ENCODE results near the gene SCD.

Gene SCD

DNA sequence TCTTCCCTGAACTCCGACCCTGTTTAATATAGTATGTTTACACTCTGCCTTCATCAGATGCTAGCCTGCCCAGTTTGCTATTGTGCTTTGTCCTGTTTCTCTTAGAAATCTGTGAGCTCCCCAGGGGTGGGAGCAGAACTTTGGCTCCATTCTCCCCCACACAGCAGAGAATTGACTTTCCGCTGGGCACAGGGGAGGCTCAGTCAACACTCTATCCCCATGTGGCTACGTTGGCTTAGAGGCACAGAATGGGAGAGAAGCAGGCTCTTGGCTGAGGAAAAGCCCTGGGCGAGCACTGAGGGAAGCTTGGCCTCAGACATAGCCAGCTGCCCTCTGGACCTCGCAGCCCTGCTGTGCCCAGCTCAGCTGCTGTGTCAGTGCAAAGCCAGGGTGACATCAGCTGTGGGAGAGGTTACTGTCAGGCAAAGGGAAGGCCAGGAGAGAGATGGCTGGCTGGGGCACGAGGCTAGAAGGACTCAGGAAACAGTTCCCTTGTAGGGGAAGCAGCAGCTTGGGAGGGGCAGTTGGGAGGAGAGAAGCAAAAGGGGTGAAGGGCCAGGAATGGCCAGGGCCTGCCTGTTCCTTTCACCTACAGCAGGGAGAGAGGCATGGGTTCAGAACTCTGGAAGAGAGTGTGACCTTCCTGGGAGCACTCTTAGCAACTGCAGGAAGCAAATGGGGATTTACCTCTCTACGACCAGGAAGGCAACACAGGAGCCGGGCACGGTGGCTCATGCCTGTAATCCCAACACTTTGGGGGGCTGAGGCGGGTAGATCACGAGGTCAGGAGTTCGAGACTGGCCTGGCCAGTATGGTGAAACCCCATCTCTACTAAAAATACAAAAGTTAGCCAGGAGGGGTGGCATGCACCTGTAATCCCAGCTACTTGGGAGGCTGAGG is 5.8 kb upstream of the SCD start:
- no peak for FAIRE-seq
- no peak for DNase-seq (ENCODE audit: low spot score)

DNA sequence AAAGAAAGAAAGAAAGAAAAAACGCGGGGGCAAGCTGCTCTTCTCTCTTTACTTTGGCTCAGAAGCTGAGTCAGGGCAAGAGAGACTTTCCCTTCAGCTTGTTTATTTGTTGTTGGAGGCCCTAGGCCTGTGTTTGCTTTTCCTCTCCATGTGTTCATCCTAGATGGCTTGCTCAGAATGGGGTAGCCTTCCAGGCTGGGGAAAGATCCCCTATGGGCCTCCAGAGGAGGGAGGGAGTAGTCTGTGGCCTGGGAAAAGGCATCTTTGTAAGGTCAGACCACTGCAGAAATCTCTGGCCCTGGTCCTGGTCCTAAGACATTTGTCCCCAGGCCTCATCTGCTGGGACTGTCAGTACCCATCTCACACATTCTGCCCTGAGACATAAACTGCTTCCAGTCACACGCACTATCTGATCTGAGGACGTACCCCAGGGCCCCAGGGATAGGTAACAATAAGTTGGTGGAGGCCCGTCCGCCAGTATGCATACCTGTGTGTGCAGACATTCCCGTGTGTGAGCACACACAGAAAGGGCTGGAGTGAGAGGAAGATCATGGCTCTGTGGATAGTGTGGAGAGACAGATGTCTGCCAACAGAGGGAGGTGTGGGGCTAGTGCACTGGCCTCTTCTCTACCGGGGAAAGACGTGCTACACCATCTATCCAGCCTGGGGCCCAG is 4.9 kb upstream of the SCD start:
- FAIRE-seq (no peak), DNase-seq (ENCODE audit: low spot score) (peak; percentile 47)

DNA sequence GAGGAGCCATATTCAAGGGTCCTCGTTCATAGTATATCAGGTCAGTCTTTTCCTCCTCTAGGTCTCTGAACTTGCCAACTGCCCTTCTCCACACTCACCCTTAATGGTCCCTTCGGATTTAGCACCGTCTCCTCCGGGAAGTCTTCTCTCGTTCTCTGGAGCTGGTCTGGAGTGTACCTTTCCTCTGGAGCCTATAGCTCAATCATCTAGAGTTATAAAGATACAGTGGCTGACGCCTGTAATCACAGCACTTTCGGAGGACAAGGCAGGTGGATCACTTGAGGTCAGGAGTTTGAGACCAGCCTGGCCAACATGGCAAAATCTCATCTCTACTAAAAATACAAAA is 4.4 kb upstream of the SCD start:
- no peak for DNase-seq (ENCODE audit: low spot score)
- FAIRE-seq = no peak

DNA sequence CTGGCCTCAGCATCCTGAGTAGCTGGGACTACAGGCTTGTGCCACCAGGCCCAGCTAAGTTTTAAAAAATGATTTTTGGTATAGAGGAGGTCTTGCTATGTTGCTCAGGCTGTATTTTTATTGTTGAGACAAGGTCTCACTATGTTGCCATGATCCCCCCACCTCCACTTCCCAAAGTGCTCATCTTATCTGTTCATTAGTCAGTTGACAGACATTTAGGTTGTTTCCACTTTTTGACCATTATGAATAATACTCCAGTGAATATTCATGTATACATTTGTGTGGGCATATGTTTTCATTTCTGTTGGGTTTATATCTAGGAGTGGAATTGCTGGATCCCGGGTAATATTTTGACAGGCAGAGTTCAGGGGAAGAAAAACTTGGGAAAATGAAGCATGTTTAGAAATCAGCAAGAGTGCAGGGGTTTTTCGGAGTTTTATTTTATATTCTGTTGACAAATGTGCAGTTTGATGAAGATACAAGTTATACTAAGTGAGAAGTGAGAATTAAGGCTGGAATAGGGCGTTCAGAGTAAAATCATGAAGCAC is 2.7 kb upstream of the SCD start:
- FAIRE-seq = no peak
- no peak for DNase-seq (ENCODE audit: low spot score)

DNA sequence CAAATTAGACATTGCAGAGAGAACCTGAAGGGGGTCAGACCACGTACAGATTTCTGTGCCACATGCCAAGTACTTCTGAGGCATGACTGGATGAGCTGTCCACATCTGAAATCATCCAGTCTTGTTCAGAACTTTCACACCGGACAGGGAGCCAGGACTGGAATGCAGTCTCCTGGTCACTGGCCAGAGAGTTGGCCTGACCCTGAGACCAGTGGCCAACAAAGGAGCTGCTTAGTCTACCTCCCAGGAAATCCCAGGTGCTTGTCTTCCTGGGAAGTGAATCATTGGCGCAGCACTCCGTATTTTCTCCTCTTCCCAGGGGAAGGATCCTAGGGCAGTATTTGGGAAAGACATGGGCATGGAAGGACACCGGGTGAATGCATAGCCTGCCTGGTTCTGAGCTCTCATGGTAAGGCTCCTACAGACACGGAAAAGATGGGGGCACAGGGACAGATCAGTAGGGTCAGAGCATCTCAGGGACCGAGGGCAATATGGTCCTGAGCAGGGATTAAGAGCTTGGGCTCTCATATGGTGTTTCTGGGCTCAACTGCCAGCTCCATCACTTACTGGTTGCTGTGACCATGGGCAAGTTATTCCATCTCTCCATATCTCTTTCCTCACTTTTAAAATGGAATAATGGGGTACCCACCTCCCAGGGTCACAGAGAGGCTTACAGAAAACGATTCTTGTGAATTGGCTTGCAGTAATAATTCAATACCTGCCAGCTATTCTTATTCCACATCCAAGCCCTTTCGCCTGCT is 1.3 kb upstream of the SCD start:
- FAIRE-seq (peak; percentile 83), DNase-seq (ENCODE audit: low spot score) (peak; percentile 83)

DNA sequence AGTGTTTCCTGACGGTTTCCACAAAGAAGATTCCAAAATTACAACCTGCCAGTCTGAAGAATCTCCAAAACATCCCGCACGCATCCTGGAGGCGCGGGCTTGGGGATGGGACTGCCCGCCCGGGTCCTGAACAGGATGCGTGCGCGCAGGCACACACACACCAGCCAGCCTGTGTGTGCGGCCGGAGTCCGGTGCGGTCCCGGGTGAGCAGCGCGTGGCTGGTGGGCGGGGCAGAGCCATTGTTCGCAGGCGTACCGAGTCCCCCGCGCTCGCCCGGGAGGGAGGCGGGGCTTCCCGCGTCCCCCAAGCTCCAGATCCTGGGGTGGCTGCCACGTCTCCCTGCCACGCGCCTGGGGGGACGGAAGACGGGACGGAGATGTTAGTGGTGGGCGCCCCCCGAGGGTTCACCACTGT is 675 bp upstream of the SCD start:
- DNase-seq (ENCODE audit: low spot score) = peak; percentile 30
- no peak for FAIRE-seq

DNA sequence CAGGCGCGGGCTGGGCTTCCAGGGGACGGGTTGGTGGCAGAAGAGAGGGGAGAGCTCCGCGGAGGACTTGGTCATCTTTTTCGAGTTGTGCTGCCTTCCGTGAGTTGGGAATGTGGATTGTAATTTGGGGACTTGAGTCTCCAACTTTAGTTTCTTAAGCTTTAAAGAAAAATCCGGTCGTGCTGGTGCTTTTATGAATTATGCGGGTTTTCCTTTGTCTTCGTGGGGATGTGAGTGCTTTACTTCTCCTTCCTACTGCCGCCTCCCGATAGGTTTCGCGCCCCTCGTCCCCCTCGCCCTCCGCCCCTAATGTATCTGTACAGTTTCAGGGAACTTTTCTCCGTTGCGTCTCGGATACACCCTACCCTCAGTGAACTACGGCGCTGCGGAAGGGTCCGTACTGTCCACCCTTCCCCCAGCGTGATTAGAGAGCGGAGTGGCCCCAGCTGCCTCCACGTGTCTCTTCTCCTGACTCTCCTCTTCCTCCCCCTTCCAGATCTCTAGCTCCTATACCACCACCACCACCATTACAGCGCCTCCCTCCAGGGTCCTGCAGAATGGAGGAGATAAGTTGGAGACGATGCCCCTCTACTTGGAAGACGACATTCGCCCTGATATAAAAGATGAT is 649 bp downstream of the SCD start:
- DNase-seq (ENCODE audit: low spot score) (no peak), FAIRE-seq (no peak)

DNA sequence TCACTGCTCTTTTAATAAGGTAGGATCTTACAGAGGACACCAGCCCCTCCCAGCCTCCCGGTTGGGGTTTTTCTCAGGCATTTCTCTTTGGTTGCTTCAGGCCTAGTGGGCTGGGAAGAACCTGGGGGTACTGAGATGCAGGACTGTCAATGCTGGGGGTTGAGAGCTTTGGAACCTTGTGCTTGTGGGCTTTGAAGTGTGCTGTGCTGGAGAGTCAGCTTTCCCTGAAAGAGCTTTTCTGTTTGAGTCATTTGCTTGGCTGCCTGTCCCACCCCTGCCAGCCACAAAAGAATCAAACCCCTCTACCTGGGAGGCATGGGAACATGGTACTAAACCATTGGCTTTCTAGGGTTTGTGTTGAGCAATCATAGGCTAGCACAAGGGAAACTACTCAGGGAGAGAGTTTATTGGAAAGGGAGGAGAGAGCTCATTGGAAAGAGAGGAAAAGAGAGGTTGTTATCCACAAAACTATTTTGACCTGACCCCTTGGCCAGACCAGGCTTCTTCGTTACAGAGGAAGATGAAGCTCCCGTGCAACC is 1.4 kb downstream of the SCD start:
- no peak for FAIRE-seq
- DNase-seq (ENCODE audit: low spot score) = no peak

DNA sequence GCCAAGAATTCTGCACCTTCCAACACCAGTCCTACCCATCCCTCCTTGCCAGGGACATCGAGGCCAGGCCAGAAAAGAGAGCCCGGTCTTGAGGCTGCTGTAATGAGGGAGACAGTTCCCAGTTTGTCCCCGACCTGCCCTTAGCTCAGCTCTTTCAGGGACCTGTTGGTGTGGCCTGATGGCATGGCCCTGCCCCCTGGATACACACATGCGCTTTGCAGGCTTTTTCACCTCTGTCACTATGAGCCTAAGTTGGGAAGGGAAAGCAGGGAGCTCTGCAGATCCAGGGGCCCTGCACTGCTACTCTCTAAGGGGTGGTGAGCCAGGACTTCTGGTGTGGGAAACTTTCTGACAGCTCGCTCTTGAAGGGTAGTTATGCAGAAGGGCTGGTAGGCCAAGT is 2.1 kb downstream of the SCD start:
- DNase-seq (ENCODE audit: low spot score) = no peak
- FAIRE-seq = no peak

DNA sequence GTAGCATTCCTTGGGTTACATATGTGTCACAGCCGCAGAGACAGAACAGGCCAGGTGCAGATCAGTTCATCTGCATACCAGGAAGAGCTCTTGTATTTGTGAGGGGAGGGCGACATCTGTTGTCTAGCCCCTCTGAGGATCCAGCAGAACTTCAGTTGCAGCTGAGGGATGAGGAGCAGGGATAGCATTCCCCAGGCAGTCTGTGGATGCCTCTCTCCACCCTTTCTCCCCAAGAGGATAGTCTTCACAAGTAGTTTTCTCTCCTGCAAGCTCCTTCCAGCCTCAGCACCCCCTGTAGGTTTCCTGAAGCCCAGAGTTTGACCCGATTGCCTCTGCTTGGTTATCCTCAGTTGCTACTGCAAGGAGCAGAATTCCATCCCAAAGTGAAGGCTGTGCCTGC is 2.6 kb downstream of the SCD start:
- FAIRE-seq (no peak), DNase-seq (ENCODE audit: low spot score) (no peak)

DNA sequence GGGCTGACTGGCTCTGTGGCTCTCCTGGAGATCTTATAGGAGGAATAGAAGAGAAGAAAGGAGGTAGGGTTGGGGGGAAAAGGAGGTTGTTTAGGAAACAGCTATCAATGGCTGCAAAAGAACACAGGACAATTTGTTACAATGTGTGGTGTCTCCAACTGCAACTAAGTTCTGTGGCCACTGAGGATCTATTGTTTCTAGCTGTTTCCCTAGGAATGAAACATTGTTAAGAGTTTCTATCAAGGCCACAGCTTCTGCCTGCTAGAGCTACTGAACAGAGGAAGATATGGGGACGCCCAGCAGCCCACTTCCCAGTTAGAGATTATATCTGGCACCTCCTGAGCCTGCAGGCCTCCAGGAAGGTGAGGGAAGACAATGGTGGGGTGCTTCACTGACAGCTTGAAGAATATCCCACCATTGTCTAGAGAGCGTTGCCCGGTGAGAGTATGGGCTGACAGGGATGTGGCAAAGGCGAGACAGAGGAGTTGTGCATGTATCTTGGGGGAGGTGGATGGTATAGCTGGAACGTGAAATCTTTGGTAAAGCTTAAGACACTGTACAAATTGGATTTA is 4.0 kb downstream of the SCD start:
- no peak for DNase-seq (ENCODE audit: low spot score)
- no peak for FAIRE-seq

DNA sequence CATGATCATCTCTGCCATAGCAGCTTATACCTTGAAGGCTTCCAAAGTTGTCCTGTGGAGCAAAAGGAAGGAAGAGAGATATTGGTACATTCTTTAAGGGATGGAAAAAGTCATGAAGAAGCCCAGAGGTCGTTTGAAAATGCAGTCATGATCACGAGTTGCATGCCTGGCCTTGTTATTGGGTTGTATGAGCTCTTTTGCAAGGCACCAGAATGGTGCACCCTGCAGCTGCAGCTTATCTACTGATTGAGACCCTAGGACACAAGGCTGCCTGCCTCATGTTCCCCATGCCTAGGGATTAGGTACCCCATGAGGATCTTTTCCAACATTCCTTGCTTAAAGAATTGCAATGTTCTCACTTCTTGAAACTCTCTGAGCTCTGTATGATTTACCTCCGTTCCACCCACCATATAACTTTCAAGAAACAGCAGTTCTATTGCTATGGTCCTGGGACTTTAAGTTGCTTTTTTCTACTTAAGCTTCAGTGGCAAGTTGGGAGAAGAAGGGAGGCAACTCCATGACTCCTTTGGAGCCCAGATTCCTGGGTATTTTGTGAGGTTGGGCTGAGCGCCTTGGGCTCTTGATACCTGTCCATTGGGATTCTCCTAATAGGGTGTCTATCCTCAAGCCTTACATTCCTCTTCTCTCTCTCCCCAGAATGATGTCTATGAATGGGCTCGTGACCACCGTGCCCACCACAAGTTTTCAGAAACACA is 6.9 kb downstream of the SCD start:
- FAIRE-seq = no peak

DNA sequence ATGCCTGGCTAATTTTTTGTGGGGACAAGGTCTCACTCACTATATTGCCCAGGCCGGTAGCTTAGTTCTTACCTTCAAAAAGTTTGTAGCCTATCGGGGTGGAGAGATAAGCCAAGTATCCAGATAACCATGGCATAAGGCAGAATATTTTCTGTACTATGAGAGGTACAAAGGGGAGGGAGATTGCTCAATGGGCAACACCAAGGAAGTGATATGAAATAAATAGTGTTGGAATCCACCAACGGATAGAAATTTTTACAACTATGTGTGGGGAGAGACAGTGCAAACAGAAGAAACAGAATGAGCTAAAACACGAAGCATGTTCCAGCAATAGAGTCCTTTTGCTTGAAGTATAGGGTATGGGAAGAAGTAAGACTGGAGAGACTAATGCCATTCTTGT is 8.1 kb downstream of the SCD start:
- DNase-seq (ENCODE audit: low spot score) (no peak), FAIRE-seq (no peak)

More for the DNA sequence above, 6.9 kb downstream of the SCD start:
- no peak for DNase-seq (ENCODE audit: low spot score)

DNA sequence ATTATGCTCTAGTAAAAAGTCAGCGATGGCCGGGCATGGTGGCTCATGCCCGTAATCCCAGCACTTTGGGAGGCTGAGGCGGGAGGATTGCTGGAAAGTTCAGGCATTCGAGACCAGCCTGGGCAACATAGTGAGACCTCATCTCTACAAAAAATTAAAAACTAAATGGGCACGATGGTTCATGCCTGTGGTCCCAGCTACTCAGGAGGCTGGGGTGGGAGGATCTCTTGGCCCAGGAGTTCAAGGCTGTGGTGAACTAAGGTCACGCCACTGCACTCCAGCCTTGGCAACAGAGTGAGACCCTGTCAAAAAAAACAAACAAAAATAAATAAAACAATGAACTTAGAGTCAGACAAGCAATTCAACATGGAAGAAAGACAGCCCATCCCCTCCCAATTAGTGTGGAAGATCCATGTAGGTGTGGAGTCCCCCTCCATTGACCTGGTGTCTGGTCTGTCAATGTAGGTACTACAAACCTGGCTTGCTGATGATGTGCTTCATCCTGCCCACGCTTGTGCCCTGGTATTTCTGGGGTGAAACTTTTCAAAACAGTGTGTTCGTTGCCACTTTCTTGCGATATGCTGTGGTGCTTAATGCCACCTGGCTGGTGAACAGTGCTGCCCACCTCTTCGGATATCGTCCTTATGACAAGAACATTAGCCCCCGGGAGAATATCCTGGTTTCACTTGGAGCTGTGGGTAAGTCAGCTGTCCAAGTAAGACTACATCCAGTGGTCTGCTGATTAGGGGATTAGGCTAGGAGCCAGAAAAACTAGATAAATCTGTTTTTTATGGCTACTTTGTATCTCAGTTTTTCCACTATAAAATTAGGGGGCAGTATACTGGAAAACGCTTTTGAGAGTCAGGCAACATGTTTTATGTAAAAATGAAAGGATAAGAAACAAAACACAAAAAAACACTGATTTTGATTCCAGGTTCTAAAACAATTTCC is 9.3 kb downstream of the SCD start:
- FAIRE-seq = no peak
- no peak for DNase-seq (ENCODE audit: low spot score)

DNA sequence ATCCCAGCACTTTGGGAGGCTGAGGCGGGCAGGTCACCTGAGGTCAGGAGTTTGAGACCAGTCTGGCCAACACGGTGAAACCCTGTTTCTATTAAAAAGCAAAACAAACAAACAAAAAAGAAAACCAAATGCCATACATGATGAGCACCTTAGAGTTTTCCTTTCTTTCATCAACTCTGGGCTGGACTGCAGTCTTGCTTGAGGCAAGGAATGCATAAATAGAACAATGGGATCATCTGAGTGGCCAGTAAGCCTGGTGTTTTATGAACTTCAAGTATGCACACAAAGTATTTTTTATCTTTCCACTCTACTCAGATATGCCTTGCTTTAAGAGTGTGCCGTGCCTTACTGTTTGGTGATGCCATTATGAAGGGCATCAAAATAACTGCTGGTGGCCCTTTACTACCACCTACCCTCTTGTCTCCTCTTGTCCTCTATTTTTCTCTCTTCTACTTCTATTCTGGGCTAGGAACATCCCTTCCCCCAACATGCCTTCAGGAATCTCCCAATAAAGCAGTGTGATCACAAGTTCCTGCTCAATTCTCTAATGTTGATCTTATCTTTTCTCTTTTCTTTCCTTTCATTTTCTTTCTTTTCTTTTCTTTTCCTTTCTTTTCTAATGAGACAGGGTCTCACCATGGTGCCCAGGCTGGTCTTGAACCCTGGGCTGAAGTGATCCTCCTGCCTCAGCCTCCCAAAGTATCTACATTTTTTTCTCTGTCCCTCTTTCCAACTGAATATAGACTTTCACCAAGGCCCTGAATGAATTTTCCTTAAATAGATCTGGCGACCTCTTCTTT is 10.2 kb downstream of the SCD start:
- DNase-seq (ENCODE audit: low spot score) (no peak), FAIRE-seq (no peak)

DNA sequence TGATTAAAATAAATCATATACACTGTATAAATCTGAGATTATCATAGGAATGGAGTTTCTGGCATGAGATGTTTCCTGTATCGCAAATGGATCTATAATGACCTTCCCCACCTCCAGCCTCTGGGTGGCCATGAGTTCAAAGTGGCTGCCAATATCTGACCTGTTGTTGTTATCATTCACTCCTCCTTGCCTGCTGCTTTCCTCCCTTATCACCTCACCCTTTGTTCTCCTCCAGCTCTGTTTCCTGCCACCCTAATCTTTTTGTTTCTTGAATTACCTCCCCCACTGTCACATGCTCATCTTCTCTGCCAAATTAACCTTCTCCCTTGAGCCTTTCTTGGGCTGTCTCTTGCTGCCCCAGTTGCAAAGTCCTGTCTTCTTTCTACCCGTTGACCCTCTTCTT is 12.0 kb downstream of the SCD start:
- FAIRE-seq = no peak
- DNase-seq (ENCODE audit: low spot score) = no peak

DNA sequence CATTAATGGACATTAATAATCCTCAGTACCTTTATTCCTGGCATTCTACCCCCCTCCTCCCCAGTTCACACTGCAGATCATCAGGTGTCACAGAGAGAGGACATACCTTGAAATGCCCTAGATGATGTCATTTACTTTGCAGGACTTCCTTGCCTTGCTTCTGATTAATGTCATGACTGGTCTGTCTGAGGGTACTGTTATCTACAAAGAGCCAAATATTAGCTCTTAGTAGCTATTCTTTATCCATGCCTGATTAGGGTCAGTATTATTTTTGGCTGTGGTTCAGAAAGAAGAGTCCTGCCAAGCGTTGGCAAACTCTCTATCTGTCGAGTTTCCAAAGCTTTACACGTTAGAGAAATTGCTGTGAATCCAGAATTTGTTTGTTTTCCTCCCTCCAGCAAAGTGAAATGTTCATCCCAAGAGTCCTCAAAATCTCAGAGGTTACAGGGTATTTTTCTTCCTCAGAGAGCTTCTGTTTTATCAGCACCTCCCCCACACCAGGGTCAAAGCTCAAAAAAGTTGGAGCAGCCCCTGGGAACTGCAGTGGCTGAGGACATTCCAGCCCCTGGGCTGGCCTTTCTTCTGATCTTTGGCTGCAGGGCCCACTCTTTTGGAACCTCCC is 12.6 kb downstream of the SCD start:
- no peak for FAIRE-seq
- DNase-seq (ENCODE audit: low spot score) = no peak

DNA sequence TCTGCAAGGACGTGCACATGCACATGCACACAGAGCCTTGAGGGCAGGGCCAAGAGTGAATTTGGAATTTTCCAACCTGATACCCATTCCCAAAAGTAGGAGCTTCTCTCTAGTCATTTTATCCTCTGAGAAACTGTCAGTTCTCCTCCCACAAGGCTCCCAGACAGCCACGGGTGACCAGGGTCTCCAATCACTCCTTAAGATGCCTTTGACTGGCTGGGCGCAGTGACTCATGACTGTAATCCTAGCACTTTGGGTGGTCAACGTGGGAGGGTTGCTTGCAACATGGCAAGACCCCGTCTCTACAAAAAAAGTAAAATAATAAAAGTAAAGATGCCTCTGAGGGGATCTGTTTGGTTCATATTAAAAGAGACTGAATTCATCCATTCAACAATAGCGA is 13.2 kb downstream of the SCD start:
- no peak for DNase-seq (ENCODE audit: low spot score)

More for the DNA sequence above, 13.2 kb downstream of the SCD start:
- no peak for FAIRE-seq

Data from RCC 7860 (cell line).